NCI-H2171 (cell line): Measurements from ENCODE around the gene ABHD6.
"Not testable (repeated sequence)": the region's sequence is repeated elsewhere in the genome, so short reads cannot be mapped to it uniquely, and the experiment has no call there.

Experiments
- DNase-seq: peaks from one replicate; lab custom pipeline; 2025; lab: John Stamatoyannopoulos, UW

The ABHD6 gene

GRCh38 chr3:58323529-58324390 is 86.2 kb downstream of the ABHD6 start:
- no peak for DNase-seq

- no peak for DNase-seq
Measured at GRCh38 chr3:58324391-58325390, 87.1 kb downstream of the ABHD6 start.

GRCh38 chr3:58325525-58325992 is 88.0 kb downstream of the ABHD6 start:
- DNase-seq = no peak

GRCh38 chr3:58326267-58326900 is 88.8 kb downstream of the ABHD6 start:
- no peak for DNase-seq

- DNase-seq = no peak
Measured at GRCh38 chr3:58329150-58329921, 91.7 kb downstream of the ABHD6 start.

GRCh38 chr3:58329922-58330413 is 92.4 kb downstream of the ABHD6 start:
- DNase-seq = no peak

GRCh38 chr3:58331593-58332152 is 94.1 kb downstream of the ABHD6 start:
- DNase-seq = no peak

- DNase-seq = peak; percentile 50
Measured at GRCh38 chr3:58332575-58333188, 95.1 kb downstream of the ABHD6 start, which contains the start of gene PXK. TSS of gene PXK (plus strand) at chr3:58332892. CDS start at chr3:58332989, 97 bp downstream.

GRCh38 chr3:58333206-58334012 is 95.8 kb downstream of the ABHD6 start:
- DNase-seq = no peak

- DNase-seq = no peak
Measured at GRCh38 chr3:58334013-58334321, 96.4 kb downstream of the ABHD6 start.

- DNase-seq = no peak
Measured at GRCh38 chr3:58334506-58334884, 96.9 kb downstream of the ABHD6 start.

- DNase-seq = no peak
Measured at GRCh38 chr3:58335652-58335947, 98.0 kb downstream of the ABHD6 start.

- DNase-seq = no peak
Measured at GRCh38 chr3:58336135-58336882, 98.7 kb downstream of the ABHD6 start.

- no peak for DNase-seq
Measured at GRCh38 chr3:58337190-58337589, 99.6 kb downstream of the ABHD6 start.

- not testable (repeated sequence) for DNase-seq
Measured at GRCh38 chr3:58339146-58339545, 101.6 kb downstream of the ABHD6 start.

GRCh38 chr3:58340594-58341244 is 103.1 kb downstream of the ABHD6 start:
- DNase-seq = no peak

GRCh38 chr3:58341376-58341775 is 103.8 kb downstream of the ABHD6 start:
- no peak for DNase-seq

- DNase-seq = no peak
Measured at GRCh38 chr3:58342676-58343075, 105.1 kb downstream of the ABHD6 start.
